Caki2 (cell line): ENCODE data around the gene ELMOD1. TPM values are rescaled to one million over a fixed set of nuclear protein-coding genes. Genes with fewer than 3 reads are reported as not detected.

Experiments
- DNase-seq: peaks from one replicate; pipeline ENCODE4 v3.0.0-alpha.2; 2015; ENCODE audit warnings: low read depth
- in situ Hi-C: cut with HindIII; loops from 2 replicates; pipeline ENCODE4 v1.10.0; 2016; ENCODE audit warnings: low sequenced_read_pairs, low pct_unique_long_range_greater_than_20kb, mixed read lengths
- total RNA-seq: library from RNA; depleted of rRNA; stranded (reverse); fragments of >200 nt; shearing (Covaris generic); gene quantifications from 2 replicates; pipeline ENCODE4 v1.2.3, GENCODE V29; 2014; ENCODE audit warnings: low replicate concordance

ELMOD1 gene
- total RNA-seq, 1 experiment from 2014 or later, result 0.17 TPM

GRCh38 chr11:107621081-107621480 lies 30.1 kb downstream of the ELMOD1 start:
- in situ Hi-C loops, result no loop called here
- DNase-seq, result no peak

DNA sequence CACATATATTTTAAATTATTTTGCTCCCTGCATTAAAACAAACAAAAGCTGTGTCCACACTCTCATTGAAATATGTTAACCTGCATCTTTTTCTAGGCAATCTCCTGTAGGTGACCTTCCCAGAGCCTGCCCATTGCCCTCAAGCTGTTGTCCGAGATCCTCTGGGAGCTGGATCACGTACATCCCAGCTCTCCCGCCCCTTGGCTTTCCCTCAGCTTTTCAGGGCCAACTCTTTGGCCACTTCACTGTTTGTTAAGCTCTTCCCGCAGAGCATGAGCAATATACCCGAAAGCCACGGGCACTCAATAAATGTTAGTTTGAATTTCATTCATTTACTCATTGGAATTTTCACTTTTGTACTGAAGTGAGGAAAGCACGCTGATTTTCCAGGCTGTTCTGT lies 32.2 kb downstream of the ELMOD1 start:
- in situ Hi-C loops, result no loop called here
- no peak for DNase-seq

GRCh38 chr11:107624983-107625684 lies 34.2 kb downstream of the ELMOD1 start:
- in situ Hi-C loops, result no loop called here
- DNase-seq, result no peak

DNA sequence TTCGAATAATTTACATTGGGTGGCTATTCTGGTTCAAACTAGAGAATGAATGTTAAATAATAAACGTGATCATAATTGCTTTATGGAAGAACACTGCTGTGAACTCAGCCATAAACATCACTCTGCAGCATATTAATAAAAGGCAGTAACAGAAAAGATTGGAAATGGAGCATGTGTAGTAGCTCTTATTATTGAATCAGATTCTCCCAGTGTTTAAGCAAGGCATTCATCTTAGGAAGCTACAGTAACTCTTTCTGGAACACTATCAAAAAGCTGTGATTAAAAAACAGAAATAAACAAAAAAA lies 34.7 kb downstream of the ELMOD1 start:
- in situ Hi-C loops, result no loop called here
- no peak for DNase-seq

DNA sequence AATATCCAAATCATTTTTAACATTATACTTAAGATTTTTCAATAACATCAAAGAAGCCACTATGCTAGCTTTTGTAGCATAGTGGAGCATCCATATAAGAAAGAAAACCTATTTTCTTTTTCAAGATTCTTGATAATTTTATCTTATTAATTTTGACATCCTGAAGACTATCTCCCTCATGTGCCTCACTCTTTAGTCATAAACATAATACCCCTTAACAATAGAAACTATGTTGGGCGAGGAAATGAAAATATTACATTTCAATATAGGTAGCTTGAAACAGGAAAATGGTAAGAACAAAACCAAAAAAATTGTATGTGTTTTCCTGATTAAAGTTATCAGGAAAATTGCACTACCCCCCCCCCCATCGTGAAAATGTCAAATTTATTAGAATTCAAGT lies 40.1 kb downstream of the ELMOD1 start:
- no peak for DNase-seq
- in situ Hi-C loops, result no loop called here

- in situ Hi-C loops, result no loop called here
- DNase-seq, result no peak
These were observed 41.0 kb downstream of the ELMOD1 start for GRCh38 chr11:107631931-107632330.

GRCh38 chr11:107646783-107647182 lies 55.8 kb downstream of the ELMOD1 start:
- no peak for DNase-seq
- in situ Hi-C loops, result no loop called here

DNA sequence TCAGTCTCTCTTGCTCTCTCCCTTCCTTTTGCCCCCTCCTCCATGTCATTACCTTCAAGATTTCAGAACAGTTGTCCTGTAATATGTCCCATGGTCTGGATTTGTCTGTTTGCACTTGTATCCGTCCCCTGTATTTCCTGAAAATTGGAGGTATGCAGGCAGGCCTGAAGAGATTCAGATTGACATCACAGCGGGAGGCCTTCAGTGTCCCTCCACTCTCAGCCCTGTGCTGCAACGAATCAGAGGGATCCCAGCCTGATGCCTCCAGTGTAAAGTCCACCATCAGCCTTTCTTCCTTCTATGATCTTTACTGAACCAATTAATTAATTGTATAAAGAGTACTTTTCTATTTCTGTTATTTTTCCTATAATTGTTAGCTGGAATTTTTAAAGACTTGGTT lies 57.3 kb downstream of the ELMOD1 start:
- in situ Hi-C loops, result no loop called here
- no peak for DNase-seq

DNA sequence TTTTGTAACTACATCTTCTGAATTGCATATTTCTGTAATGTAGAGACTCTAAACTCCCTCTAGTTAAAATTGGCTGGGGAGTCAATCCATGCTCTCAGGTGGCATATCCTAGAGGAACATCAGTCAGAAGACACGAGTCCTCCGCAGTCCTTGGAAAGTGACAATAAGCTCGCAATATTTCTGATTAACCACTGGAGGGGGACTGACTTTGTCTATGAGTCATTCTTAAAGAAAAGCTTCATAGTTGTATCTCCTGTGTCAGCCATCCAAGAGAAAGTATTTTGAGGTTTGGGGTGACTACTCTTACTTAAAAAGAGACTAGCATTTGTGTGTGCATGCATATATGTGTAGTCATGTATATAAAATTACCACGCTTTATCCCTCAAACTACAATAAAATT lies 60.7 kb downstream of the ELMOD1 start:
- no peak for DNase-seq
- in situ Hi-C loops, result no loop called here

DNA sequence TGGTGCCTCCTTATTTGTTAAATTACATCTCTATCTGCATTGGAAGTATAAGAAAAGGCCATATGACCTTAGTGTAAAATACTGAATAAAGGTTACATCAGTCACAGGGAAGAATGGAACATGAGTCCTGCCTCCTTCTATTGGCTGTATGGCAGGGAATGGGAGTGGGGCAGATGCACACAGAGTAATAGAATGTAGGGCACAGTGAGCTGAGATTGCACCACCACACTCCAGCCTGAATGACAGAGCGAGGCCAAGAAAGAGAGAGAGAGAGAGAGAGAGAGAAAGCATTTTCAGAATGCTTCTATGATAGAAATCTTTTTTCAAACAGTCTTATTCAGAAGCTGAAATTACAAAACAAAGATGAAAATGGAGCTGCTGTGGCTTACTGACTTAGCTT lies 62.1 kb downstream of the ELMOD1 start:
- in situ Hi-C loops, result no loop called here
- no peak for DNase-seq

DNA sequence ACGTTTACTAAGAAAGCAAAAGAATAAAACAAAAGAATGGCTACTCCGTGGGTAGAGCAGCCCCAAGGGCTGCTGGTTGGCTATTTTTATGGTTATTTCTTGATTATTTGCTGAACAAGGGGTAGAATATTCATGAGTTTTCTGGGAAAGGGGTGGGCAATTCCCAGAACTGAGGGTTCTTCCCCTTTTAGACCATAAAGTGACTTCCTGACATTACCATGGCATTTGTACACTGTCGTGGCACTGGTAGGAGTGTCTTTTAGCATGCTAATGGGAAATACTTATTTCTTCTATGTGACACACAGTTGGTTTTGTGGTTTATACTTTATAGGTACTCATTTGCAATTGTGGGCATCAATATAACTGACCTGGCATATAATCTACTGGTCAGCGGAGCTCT lies 64.7 kb downstream of the ELMOD1 start:
- DNase-seq, result no peak
- in situ Hi-C loops, result no loop called here

GRCh38 chr11:107659310-107659709 lies 68.4 kb downstream of the ELMOD1 start:
- in situ Hi-C loops, result no loop called here

DNA sequence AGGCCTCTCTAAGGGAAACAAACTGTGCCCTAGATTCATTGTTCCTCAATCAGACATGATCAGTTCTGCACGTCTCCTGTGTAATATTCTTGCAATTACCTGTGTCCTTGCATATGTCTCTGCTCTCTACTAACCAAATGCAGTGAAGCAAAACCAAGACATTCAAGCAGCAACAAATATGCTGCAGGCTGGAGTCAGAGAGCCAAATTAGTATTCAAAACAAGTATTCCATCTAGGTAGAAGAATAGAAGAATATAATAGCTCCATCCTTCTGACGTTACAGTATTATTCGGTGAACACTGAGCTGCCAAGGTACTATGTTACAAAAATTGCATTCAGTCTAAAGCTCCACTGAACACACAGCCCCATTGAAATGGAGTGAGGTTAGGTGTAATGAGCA lies 69.1 kb downstream of the ELMOD1 start:
- in situ Hi-C loops, result no loop called here
- DNase-seq, result no peak

More at GRCh38 chr11:107659310-107659709, 68.4 kb downstream of the ELMOD1 start:
- DNase-seq, result no peak

DNA sequence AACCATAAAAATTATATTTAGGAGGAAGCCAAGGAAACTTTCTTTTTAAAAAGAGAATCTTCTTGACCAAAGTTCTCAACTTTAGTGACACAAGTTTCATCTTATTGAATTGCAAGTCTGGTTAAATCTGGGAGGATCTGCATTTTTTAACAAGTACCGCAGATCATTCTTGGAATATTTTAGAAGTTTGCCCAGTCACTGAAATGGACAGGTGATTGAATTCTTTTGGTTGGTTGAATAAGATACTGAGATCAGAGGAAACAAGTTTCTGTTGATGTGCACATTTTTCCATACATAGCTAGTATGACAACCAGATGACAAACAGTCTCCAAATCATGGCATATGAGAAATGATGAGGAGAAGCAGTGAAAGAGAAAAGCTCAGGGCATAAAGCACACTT lies 70.7 kb downstream of the ELMOD1 start:
- in situ Hi-C loops, result no loop called here

GRCh38 chr11:107665018-107665417 lies 74.1 kb downstream of the ELMOD1 start:
- in situ Hi-C loops, result no loop called here

More for the DNA sequence above, 70.7 kb downstream of the ELMOD1 start:
- DNase-seq, result no peak

GRCh38 chr11:107666911-107667613 lies 76.1 kb downstream of the ELMOD1 start:
- in situ Hi-C loops, result no loop called here
- no peak for DNase-seq

More at GRCh38 chr11:107665018-107665417, 74.1 kb downstream of the ELMOD1 start:
- DNase-seq, result no peak

GRCh38 chr11:107669191-107669740 lies 78.3 kb downstream of the ELMOD1 start:
- DNase-seq, result no peak
- in situ Hi-C loops, result no loop called here

GRCh38 chr11:107669893-107670601 lies 79.1 kb downstream of the ELMOD1 start:
- in situ Hi-C loops, result no loop called here
- DNase-seq, result no peak

DNA sequence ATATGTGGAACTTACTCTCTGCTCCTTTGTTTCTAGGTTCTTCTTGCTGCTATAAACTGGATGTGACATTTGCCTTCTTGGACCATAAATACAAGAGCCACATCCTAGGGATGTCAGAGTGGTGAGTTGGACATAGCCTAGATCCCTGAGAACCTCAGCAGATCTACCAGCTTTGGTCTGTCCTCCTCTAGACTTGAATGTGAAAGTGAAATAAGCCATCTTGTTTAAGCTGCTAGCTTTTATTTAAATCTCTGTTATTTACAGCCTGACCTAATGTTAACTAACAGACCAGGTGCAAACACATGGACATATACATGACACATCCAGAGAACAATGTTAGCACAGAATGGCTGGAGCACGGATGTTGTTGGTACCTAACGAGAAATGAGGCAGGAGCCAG lies 85.0 kb downstream of the ELMOD1 start:
- in situ Hi-C loops, result no loop called here
- DNase-seq, result no peak
